Thyroid gland (tissue), 4 donors: ENCODE measurements around the gene PCIF1.

Experiments used
- POLR2A ChIP-seq, 2 donors: fragments of 450-650 bp; IDR thresholded peaks; one replicate each; pipeline ENCODE4 v1.6.1; 2017; ENCODE audit warnings: antibody characterized with exemption in 2 of 2, mild to moderate bottlenecking in 2 of 2, moderate library complexity in 1 of 2
- TF ChIP-seq, protein P1 (sequence below), 6 experiments: fragments of 200-600 bp in 3 of 6; fragments of 450-650 bp in 3 of 6; sonication (generic) in 3 of 6; IDR thresholded peaks; one replicate each; pipeline ENCODE4 v1.5.1; 2016 to 2019; ENCODE audit warnings: antibody characterized with exemption in 6 of 6, mild to moderate bottlenecking in 2 of 6, inconsistent platforms in 1 of 6, moderate library complexity in 1 of 6

DNA sequence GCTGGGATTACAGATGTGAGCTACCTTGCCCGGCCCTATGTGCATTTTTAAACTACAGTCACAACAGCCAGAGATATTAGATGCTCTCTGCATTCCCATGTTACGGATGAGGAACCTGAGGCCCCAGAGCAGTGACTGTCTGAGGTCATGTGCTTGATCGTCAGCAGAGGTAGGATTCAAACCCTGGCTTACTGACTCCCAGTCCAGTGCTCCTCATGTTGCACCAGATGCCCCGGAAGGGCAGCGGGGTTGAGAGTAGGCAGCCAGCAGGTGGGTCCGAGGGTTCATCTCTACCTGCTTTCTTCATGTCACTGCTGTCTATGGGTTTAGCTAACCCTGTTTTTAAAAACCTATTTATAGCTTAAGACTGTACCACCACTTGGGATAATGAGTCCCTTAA, 46.8 kb downstream of the PCIF1 start:
- TF ChIP-seq POLR2A (IDR thresholded peaks at IDR 0.05) = no peak
- TF ChIP-seq, protein P1, sequence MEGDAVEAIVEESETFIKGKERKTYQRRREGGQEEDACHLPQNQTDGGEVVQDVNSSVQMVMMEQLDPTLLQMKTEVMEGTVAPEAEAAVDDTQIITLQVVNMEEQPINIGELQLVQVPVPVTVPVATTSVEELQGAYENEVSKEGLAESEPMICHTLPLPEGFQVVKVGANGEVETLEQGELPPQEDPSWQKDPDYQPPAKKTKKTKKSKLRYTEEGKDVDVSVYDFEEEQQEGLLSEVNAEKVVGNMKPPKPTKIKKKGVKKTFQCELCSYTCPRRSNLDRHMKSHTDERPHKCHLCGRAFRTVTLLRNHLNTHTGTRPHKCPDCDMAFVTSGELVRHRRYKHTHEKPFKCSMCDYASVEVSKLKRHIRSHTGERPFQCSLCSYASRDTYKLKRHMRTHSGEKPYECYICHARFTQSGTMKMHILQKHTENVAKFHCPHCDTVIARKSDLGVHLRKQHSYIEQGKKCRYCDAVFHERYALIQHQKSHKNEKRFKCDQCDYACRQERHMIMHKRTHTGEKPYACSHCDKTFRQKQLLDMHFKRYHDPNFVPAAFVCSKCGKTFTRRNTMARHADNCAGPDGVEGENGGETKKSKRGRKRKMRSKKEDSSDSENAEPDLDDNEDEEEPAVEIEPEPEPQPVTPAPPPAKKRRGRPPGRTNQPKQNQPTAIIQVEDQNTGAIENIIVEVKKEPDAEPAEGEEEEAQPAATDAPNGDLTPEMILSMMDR (IDR thresholded peaks at IDR 0.05) = no peak
